HepG2 (cell line): Measurements from ENCODE around the gene NPPA. TPM values are rescaled to one million over a fixed set of nuclear protein-coding genes. Genes with fewer than 3 reads are reported as not detected.

Source experiments
- ARHGAP35 ChIP-seq: sonication (generic); formaldehyde crosslinking; IDR thresholded peaks from 2 replicates; pipeline ENCODE4 v1.9.0; 2022; ENCODE audit warnings: mild to moderate bottlenecking, inconsistent platforms, moderate library complexity, missing genetic modification reagents, borderline replicate concordance
- CSRNP2 ChIP-seq: sonication (generic); formaldehyde crosslinking; conservative IDR thresholded peaks from 2 replicates; pipeline ENCODE4 v1.8.0; 2022; ENCODE audit warnings: low read depth, missing genetic modification reagents
- HNRNPL ChIP-seq: fragments of 200-400 bp; formaldehyde crosslinking; IDR thresholded peaks from 2 replicates; pipeline ENCODE4 v1.6.1; 2017; ENCODE audit warnings: mild to moderate bottlenecking, low read depth, low read length
- HOXA5 ChIP-seq: sonication (generic); formaldehyde crosslinking; IDR thresholded peaks from 2 replicates; pipeline ENCODE4 v1.4.0; 2020; ENCODE audit warnings: missing genetic modification reagents
- KLF16 ChIP-seq, 2 experiments: sonication (generic) in 1 of 2; formaldehyde crosslinking in 1 of 2; IDR thresholded peaks; 2 replicates each; pipeline versions ENCODE4 v1.6.1 to v1.8.0; 2016 to 2023; ENCODE audit warnings: missing genetic modification reagents in 2 of 2, missing compliant biosample characterization in 1 of 2
- PHF8 ChIP-seq: sonication (generic); formaldehyde crosslinking; IDR thresholded peaks from 2 replicates; pipeline ENCODE4 v1.5.0; 2020; ENCODE audit warnings: missing genetic modification reagents
- SATB2 ChIP-seq: sonication (generic); formaldehyde crosslinking; IDR thresholded peaks from 2 replicates; pipeline ENCODE4 v1.5.0; 2020; ENCODE audit warnings: missing genetic modification reagents
- SPEN ChIP-seq: sonication (generic); formaldehyde crosslinking; IDR thresholded peaks from 2 replicates; pipeline ENCODE4 v1.5.1; 2020; ENCODE audit warnings: low read depth, mild to moderate bottlenecking, missing genetic modification reagents
- SRSF1 ChIP-seq: fragments of 200-400 bp; formaldehyde crosslinking; optimal IDR thresholded peaks from 2 replicates; pipeline ENCODE3; 2017; ENCODE audit warnings: mild to moderate bottlenecking, low read depth, low read length, moderate library complexity
- TBX3 ChIP-seq: fragments of 450-650 bp; IDR thresholded peaks from 2 replicates; pipeline ENCODE4 v1.6.1; 2017; ENCODE audit warnings: antibody characterized with exemption, mild to moderate bottlenecking, inconsistent platforms, borderline replicate concordance
- TCF7 ChIP-seq: sonication (generic); IDR thresholded peaks from 2 replicates; pipeline ENCODE4 v1.6.1; 2016; ENCODE audit warnings: antibody characterized with exemption, low read depth
- ZNF143 ChIP-seq: sonication (generic); formaldehyde crosslinking; IDR thresholded peaks from 2 replicates; pipeline ENCODE4 v1.4.0; 2020; ENCODE audit warnings: missing genetic modification reagents
- ZNF256 ChIP-seq: sonication (generic); formaldehyde crosslinking; conservative IDR thresholded peaks from 2 replicates; pipeline ENCODE4 v1.4.0; 2020; ENCODE audit warnings: missing genetic modification reagents
- ZNF276 ChIP-seq: sonication (generic); formaldehyde crosslinking; IDR thresholded peaks from 2 replicates; pipeline ENCODE4 v1.4.0; 2020; ENCODE audit warnings: mild to moderate bottlenecking, low read depth, missing genetic modification reagents
- ZNF34 ChIP-seq: sonication (generic); formaldehyde crosslinking; IDR thresholded peaks from 2 replicates; pipeline ENCODE4 v1.4.0; 2020; ENCODE audit warnings: mild to moderate bottlenecking, missing genetic modification reagents, borderline replicate concordance
- ZNF367 ChIP-seq: sonication (generic); formaldehyde crosslinking; IDR thresholded peaks from 2 replicates; pipeline ENCODE4 v1.4.0; 2020; ENCODE audit warnings: missing genetic modification reagents, borderline replicate concordance
- ZNF556 ChIP-seq: sonication (generic); formaldehyde crosslinking; IDR thresholded peaks from 2 replicates; pipeline ENCODE4 v1.4.0; 2020; ENCODE audit warnings: mild to moderate bottlenecking, missing genetic modification reagents, borderline replicate concordance
- ZNF773 ChIP-seq: sonication (generic); formaldehyde crosslinking; IDR thresholded peaks from 2 replicates; pipeline ENCODE4 v1.4.0; 2020; ENCODE audit warnings: missing genetic modification reagents, borderline replicate concordance
- ZNF788 ChIP-seq: sonication (generic); formaldehyde crosslinking; IDR thresholded peaks from 2 replicates; pipeline ENCODE4 v1.5.0; 2020; ENCODE audit warnings: mild to moderate bottlenecking, missing genetic modification reagents, borderline replicate concordance
- polyA plus RNA-seq, 8 experiments: library from polyadenylated mRNA; depleted of rRNA in 3 of 8; stranded (reverse) in 7 of 8; unstranded in 1 of 8; fragments of >200 nt; fragmentation: Illumina TruSeq in 4 of 8; extraction: Trizol in 4 of 8; gene quantifications; 2 replicates each; pipeline versions ENCODE4 v1.2.1 to v1.2.3, GENCODE V29; 2011 to 2016; ENCODE audit warnings: low read depth in 4 of 8, missing spikeins in 1 of 8, mixed read lengths in 1 of 8; ENCODE audit not compliant: insufficient read depth in 1 of 8
- total RNA-seq, 5 experiments: library from RNA; depleted of rRNA; stranded (reverse); fragments of >200 nt; fragmentation: Illumina TruSeq; extraction: Trizol; gene quantifications; 2 replicates each; pipeline ENCODE4 v1.2.3, GENCODE V29; 2016; ENCODE audit warnings: low read depth in 1 of 5

NPPA gene
- total and polyA plus RNA-seq, 2 of the 13 experiments (the other 11 are each of a cell fraction or from before 2014, with no cell fraction given) = not detected

- TF ChIP-seq ZNF143 (CRISPR knock-in tag) (peak; percentile 8; the same call in 1 of the 2 replicates), ZNF556 (CRISPR knock-in tag) (peak; percentile 63; the same call in 1 of the 2 replicates), TCF7 (no peak), HOXA5 (CRISPR knock-in tag) (peak; percentile 71; the same call in 1 of the 2 replicates), TBX3 (0 out of 2 replicates have a peak, but pooled peaks have one; percentile 35), ZNF276 (CRISPR knock-in tag) (peak; percentile 92; the same call in 1 of the 2 replicates), ARHGAP35 (CRISPR knock-in tag) (peak; percentile 40; the same call in 1 of the 2 replicates), KLF16 (CRISPR knock-in tag; IDR thresholded peaks at IDR 0.05) (peak in 1 of 2 experiments; percentile 39; a peak in 1 of 4 replicates), CSRNP2 (CRISPR knock-in tag) (no peak), ZNF256 (CRISPR knock-in tag) (no peak; the same call in 1 of the 2 replicates), SATB2 (no peak), ZNF367 (CRISPR knock-in tag) (peak; percentile 77), ZNF773 (CRISPR knock-in tag) (0 out of 2 replicates have a peak, but pooled peaks have one; percentile 61), SRSF1 (peak; percentile 78), SPEN (CRISPR knock-in tag) (peak; percentile 76), HNRNPL (0 out of 2 replicates have a peak, but pooled peaks have one; percentile 65), PHF8 (CRISPR knock-in tag) (peak; percentile 78), ZNF34 (CRISPR knock-in tag) (0 out of 2 replicates have a peak, but pooled peaks have one; percentile 65), ZNF788 (CRISPR knock-in tag) (peak; percentile 48)
Measured at GRCh38 chr1:11805422-11806306, 41.9 kb downstream of the NPPA start, which contains the start of the genes CLCN6 and MTHFR (continued).
